Fibroblast of gingiva (primary cell): ENCODE results near the gene LSM14B.
"Not testable (repeated sequence)": the region's sequence is repeated elsewhere in the genome, so short reads cannot be mapped to it uniquely, and the experiment has no call there.

Experiments
- DNase-seq: peaks from one replicate; pipeline ENCODE4 v3.0.0-alpha.2; 2011; ENCODE audit warnings: low read depth

Gene LSM14B

DNA sequence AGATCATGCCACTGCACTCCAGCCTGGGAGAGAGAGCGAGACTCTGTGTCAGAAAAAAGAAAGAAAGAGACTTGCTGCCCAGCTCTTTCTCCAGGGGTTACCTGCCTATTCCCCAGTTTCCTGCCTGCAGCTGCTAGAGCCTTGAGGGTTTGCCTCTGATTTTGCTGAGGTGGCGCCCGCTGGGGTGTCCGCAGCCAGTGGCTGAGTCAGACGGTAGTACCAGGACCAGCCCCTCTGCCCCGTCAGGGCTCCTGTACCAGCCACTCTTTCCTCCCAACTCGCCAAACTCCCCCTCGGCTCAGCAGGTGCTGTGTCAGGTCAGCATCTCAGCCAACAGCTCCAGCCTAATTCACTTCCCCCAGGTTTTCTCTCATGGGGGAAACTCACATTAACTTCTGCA is 7.4 kb upstream of the LSM14B start:
- no peak for DNase-seq

DNA sequence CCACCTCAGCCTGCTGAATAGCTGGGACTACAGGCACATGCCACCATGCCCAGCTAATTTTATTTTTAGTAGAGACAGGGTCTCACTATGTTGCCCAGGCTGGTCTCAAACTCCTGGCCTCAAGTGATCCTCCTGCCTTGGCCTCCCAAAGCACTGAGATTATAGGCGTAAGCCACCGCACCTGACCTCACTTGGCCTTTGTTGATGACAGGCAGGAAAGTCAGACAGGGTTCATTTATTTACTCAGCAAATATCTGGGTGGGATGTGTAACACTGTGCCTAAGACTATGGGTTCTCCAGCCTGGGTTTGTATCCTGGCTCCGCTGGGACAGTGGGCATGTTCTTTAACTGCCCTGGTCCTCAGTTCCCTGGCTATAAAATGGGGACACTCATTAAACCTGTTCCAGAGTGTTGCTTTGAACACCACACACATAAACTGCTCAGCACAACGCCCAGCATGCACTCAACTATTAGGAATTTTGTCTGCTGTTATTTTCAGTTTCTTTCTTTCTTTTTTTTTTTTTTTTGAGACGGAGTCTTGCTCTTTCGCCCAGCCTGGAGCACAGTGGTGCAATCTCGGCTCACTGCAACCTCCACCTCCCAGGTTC is 6.4 kb upstream of the LSM14B start:
- DNase-seq: not testable (repeated sequence)

DNA sequence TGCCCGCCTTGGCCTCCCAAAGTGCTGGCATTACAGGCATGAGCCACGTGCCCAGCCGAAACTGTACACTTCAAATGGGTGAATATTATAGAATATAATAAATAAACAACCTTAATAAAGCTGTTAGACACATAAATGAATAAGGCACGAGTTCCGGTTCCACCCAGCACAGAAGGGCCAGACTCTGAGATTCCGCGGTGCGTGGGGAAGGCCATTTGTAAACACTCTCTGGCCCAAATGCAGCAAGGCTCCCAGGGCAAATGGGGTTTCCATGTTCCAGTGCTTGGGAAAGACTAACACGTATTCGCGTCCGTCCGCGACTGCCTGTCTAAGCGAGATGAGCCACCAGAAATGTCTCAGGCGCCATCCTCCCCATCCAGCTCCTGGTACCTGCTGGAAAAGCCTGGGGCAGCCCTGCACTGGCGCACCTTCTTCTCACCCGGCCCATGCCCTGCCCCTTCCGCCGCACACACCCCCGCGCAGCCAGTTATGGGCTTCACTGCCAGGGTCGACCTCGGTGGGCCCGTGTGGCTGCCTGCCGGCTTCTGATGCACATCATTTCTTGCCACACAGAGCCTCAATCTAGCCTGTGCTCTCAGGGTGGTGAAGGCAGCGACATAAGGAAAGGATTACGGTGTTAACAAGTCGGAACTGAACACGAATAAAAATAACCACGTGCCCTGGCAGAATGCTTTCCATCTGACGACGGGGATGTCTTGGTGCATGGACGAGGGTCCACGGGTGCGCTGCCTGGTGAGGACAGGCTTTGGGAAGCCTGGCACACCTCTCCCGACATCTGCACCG is 5.5 kb upstream of the LSM14B start:
- no peak for DNase-seq

DNA sequence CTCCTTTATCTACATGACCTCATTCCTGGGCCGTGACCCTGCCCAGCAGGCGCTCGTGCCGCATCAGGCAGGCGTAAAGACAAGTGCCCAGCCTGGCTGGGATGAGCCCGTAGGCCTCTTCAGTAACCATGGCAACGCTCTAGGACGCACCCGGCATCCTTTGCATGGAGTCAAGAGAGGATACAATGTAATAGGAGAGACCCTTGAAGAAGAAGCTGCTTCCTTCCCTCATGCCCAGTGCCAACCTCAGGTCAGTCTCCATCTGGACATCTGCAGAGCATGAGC is 5.0 kb upstream of the LSM14B start:
- DNase-seq: no peak

DNA sequence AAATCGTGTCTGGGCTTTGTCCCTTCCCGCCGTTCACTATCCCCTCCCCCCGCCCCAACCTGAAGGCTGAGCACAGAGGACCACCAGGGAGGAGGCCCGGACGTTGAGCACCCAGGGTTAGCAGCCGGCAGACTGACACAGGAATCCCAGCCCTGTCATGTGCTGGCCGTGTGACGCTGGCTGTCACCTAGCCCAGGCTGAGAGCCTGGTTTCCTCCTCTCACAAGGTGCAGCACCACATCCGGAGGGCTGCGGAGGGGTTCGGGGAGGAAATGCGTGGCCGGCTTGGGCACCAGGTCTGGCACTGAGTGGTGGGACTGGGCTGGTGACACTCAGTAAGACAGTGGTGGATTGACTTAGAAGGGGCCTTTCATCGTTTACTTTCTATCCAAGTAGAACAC is 4.6 kb upstream of the LSM14B start:
- no peak for DNase-seq

DNA sequence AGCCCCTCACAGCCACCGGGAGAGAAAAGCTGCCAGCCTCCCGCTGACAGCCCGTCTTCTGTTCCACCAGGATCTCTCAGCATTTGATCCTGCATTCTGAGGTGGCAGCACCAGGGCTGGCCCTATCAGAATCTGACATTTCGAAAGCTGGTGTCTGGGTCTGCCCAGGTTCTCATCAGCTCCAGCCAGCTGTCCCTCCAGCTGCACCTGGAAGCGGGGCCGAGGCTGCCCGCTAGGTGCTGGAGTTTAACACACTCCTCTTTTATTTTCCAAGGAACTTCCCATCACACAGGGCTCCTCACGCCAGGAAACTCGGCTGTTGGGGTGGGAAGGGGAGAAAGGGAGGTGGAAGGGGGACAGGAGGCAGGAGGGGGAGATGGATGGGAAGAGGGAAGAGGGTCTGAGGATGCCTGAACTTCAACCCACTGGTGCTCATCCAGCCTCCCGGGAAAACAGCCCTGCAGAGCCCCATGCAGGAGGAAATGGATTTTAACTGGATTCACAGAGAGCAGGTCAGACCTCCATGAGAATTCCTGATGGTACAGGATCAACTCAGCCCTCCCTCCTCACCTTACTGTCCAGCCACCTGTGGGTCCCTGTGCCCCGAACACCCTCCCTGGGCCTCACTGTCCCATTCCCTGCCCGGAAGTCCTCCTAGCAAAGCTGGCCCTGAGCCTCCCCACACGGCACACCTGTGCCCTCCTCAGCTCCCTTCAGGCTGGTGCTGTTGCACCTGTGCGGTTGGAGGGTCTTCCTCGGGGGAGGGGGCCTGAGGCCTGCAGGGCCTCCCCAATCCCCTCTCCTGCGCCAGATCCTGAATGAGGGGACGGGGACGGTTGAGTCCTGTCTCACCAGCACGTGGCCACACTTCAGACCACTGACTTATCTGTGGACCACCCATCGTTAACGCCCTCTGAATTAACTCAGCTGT is 3.9 kb upstream of the LSM14B start:
- DNase-seq: no peak

DNA sequence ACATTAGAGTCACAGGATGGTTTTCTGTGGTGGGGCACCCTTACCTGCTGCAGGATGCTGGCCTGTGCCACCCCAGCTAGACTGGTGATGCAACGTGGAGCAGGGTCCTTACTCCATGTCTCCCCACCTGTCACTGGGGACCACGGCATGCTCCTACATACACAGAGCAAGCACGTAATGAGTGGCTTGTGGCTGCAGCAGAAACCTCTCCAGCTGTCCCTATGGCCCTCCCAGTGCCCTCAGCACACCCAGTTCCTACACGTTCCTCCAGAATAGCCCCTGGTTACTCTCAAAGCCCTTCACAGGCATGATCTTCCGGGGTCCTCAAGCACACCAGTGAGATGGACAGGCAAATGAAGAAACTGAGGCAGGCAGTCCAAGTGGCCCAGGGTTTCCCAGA is 3.2 kb upstream of the LSM14B start:
- no peak for DNase-seq

DNA sequence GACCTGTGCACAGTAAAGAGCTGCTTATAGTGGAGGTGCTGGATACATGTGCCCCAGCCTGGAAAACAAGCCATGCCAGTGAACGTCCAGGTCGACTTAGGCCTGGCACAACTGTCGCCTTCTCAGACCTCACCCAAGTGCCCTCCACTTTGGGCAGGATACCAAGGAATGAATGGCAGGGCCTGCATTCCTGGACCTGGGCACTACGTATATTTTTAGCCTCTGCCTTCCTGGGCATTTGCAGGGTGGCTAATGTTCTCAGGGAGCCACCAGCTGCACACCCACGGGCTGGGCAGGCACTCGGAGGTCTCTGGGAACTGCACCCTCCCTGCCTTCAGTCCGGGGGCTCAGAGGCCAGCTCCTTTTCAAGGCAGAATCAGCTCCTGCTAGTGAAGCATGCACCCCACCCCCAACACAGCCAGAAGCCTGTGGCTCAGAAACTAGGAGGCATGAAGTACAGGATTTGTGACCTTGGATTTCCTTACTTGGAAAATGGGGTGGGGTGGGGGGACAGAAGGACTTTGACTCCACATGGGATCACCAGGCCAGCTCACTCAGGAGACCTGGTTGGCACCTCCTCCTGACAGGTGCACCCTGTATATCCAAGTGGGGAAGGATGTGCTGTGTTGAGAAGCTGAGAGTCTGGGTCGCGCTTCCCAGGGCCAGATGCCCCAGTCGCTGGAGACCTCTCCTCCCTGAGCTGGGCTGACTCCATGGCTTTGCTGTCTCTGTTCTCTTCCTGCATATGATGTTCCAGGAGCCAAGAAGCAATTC is 2.5 kb upstream of the LSM14B start:
- DNase-seq: no peak

DNA sequence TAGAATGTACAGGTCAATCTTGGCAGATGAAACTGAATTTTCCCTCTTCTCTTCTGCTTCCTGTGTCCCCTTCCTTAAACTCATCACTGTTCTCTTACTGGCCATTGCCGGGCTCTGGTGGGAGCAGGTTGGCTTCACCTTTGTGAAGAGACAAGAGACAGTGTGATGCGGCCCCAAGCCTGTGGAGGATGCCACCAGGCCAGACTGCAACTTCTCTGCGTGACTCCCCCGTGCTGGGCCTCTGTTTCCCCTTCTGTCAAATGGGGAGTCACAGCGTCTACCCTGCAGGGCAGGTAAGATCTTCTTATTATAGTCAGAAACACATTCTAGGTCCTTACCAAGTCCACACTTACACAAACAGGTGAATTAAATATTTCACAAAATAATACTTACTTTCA is 1.9 kb upstream of the LSM14B start:
- DNase-seq: no peak

DNA sequence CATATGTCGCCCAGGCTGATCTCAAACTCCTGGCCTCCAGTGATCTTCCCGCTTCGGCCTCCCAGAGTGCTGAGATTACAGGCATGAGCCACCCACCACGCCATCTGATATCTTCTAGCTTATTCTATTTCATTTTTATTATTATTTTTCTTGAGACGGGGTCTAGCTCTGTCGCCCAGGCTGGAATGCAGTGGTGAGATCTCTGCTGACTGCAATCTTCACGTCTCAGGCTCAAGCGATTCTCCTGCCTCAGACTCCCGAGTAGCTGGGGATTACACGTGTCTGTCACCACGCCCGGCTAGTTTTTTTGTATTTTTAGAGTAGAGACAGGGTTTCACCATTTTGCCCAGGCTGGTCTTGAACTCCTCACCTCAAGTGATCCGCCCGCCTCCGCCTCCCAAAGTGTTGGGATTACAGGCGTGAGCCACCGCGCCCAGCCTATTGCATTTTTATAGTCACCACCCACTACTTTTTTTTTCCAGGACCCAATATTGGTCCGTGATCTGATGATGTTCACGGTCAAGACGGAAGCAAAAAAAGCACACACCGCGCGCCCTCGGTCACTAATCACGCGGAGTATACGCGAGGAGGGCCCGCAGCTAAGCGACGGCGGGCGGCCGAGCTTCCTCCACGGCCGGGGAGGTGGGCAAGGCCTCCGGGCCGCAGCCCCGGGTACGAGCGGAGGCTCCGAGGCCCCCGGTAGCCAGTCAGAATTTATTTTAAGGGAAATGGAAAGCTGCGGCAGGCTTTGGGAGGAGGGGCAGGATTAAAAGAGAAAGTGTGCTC is 1.1 kb upstream of the LSM14B start:
- peak; percentile 63 for DNase-seq

DNA sequence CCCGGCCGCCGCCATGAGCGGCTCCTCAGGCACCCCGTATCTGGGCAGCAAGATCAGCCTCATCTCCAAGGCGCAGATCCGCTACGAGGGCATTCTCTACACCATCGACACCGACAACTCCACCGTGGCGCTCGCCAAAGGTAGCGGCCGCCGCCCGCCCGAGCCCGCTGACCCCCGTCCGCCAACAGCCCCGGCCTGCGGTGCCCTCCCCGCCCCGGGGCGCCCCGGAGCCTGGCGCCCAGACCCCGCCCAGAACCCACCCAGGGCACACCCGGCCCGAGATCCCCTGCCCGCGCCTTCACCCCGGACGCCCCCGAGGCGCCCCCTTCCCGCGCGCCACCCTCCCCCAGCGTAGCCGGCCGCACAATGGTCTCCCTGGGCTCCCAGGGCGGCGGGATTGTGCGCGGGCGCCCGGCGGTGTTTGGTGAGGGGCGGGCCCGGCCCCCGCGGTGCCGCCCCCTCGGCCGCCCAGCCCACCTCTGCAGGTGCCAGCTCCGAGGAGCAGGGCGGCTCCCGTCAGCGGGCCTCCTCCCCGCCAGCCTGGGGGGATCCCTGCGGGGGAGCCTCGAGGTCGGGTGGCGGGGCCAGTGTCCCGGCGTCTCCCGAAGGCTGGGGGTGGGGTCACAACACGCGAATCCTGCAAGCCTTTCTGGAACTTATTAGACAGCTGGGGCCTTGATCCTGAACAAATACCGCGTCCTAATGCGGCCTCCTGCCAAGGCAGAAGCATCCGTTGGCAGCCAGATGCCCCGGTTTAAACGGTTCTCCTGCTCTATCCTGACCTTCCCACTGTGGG is 577 bp downstream of the LSM14B start:
- peak; percentile 63 for DNase-seq

DNA sequence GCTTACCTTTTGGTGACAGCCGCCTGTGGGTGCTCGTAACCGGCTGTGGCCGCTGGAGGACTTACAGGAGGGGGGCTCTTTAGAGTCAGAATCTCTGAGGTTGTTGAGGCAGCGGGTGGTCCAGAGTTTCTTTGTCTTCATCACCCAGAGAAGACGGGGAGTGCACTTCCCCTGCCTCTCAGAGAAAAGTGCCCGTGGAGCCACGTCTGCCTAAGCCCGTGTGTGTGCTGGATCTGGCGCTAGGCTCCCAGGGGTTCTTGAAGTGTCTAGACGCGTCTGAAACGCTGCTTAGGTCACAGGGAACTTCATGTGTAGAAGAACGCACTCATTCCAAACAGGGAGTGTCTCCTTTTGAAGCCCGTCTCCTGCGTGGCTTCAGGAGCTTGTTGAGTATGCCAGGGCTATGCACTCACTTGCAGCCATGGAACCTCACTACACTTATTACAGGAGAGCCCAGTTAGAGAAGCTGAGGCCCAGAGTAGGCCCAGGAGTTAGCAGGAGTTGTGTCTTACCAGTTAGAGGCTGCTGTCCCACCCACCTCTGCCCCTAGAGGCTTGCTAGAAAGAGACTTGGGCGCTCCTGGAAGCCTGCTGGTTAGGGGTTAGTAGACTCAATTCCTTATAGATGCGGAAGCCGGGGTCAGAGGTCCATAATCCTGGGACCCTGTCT is 1.3 kb downstream of the LSM14B start:
- DNase-seq: peak; percentile 15

DNA sequence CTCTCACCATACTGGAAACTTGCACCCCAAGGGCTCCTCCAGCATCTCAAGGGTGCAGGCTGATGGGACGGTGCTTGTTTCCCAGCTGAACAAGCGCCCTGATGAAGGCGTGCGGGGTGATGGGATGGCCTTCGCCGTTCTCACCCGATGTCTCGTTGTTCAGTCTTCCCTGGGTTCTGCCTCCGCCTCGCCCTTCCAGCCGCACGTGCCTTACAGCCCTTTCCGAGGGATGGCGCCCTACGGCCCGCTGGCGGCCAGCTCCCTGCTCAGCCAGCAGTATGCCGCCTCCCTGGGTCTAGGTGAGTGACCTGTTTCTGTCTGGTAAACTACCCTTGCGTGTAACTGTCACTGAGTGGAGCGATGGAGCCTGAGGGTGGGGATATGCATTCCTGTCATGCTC is 3.9 kb downstream of the LSM14B start:
- no peak for DNase-seq

DNA sequence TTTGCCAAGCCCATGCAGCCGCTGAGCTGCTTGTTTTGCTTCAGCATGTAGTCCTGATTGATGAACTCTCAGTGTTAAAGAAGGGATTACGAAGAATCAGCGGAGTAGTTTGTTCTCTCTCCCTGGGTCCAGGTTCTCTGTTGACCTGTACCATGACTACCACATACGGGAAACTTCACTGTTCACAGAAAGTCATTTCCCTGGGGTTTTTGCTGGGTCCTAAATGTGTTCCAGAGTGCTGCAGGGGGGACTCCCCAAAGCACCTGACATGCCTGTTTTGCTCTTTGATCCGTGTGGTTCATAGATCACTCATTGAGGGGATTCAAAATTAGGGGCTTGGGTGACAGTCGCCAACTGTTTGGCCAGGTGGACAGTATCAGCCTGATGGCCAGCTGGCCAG is 5.5 kb downstream of the LSM14B start:
- no peak for DNase-seq

DNA sequence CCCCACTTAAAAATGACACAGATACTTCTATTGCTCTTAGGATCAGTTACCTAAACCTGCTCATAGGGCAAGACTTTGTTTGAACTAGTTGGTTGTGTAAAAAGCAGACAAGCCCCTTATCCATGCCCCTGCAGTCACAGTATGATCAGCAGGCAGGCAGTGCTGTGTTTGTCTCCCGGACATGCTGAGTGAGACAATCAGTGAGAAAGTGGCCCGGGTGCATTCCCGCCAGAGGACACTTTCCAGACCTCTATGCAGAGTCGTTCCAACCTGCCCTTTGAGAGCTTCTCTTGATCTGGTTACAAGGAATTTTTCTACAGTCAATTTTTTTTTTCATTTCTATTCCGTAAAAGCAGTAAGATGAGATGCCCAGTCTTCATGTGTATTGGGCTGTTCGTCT is 6.2 kb downstream of the LSM14B start:
- no peak for DNase-seq

DNA sequence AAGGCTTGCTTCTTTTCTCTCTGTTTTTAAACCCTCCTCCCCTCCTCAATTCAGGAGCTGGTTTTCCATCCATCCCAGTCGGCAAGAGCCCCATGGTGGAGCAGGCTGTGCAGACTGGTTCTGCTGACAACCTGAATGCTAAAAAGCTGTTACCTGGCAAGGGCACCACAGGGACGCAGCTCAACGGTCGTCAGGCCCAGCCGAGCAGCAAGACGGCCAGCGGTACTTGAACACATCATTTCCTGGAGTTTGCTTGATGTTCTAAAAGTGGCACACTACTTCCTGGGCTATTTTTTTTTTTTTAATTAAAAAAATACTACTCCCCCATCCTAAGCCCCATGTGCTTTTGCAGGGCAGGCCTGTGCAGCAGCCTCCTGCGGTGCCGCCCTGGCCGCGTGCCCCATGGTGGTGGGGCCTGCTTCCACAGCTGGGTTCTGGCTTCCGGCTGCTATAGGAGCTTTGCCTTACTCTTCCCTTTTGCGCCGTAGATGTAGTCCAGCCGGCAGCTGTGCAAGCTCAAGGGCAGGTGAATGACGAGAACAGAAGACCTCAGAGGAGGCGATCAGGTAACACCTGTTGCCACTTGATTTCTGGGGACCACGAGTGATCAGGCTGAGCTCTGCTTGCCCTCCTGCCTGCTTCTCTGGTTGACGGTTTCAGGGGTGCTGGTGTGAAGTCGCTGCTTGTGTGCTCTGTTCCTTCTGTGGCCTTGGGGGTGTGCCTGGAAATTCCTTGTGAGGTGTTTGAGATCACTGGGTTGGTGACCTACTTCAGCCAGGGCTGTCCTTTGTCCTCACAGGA is 7.7 kb downstream of the LSM14B start:
- no peak for DNase-seq

DNA sequence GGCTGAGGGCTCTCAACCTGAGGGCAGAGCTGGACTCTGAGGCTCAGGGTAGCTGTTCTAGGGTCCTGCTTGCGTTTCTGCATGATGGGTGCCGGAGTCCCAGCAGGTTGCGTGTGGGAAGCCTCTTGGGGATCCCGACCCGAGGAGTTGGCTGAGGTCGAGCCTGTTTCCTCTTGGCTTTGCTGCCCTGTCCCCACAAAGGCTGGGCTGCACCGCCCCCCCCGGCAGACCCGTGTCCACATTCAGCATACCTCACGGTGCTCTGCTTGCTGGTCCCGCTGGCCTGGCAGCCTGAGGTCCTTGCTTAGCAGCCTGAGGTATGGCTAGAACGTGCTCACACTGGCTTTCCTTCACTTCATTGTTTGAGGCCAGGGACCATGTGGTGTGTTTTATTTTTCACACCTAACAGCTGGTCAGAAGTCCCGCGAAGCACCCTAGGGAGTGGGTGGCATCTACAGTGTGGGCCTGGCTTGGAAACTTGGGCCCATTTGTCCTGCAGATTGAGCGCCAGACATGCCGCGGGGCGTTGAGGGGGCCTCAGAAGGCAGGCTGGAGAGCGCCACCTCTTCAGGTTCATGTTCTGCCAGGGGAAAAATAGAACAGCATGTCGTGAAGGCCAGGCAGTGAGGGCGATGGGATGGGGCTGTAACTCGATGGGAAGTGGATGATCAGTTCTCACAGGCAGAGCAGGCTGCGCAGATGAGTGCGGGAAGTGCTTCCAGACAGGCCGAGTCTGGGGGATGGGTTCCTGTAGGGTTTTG is 9.5 kb downstream of the LSM14B start:
- no peak for DNase-seq

DNA sequence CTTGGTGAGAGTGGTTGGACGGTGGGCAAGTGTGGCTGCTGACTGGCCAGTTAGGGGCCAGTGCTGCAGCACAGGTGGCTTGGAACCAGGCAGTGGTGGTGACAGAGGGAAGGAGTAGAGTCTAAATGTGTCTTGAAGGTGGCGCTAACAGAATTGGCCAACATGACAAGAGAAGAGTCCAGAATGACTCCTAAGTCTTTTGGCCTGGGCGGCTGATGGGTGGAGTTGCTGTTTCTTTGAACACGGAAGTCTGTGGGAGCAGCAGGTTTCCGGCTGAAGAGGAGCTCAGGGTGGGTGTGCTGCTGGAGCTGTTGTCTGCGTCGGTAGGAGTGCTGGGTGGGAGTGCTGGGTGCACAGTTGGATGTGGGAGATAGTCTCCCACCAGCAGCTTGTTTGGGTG is 10.1 kb downstream of the LSM14B start:
- DNase-seq: no peak
